Epithelial cell of prostate (primary cell): ENCODE results near the gene CELF5.
"Not testable (repeated sequence)": the region's sequence is repeated elsewhere in the genome, so short reads cannot be mapped to it uniquely, and the experiment has no call there.

ENCODE experiments used
- DNase-seq: peaks from one replicate; pipeline ENCODE4 v3.0.0-alpha.2; 2011; ENCODE audit warnings: low read depth, low spot score
- H3K27ac ChIP-seq: fragments of 450-650 bp; 2 replicates; pipeline ENCODE4 v1.5.1; 2017; ENCODE audit warnings: mild to moderate bottlenecking

CELF5 gene

GRCh38 chr19:3335431-3336350 is 111.2 kb downstream of the CELF5 start:
- H3K27ac ChIP-seq = no peak overlapping the region
- no peak for DNase-seq

GRCh38 chr19:3336351-3336679 is 111.9 kb downstream of the CELF5 start:
- peak overlapping the region; percentile 29 for H3K27ac ChIP-seq
- no peak for DNase-seq

DNA sequence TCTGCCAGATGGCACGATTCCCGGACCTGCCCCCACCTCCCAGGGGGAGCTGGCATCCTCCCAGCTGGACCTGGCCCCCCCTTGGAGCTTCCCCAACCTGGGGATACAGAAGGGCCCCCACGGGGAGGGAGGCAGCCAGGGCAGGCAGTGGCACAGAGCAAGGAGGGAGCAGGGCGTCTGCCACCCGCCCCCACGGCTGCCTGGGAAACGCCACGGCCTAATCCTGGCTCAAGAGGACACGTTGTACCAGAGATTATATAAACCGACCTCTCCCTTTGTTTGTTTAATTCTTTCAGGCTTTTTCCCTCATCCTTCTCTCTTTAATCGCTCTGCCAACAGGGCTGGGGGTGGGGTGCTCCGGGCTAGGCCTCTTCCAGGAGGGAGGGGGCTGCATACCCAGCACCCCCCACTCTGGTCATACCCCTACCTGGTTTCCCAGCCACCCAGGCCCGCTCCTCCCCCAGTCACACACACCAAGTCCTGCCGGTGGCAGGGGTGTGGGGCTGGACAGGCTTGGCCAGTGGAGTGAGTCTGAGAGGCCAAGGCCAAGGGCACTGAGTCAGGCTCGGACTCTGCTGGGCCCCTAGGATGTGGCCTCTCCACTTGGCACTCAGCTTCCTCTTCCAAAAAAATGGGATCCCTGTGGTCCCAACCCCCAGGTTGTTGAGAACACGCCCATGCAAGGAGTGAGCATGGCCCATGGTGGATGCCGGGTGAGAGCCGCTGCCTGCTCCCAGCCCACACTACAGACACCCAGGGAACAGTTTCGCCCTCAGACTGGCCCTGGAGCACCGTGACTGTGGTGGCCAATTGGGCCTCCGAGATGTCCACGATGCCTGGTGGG is 112.4 kb downstream of the CELF5 start:
- H3K27ac ChIP-seq = peak overlapping the region; percentile 29
- no peak for DNase-seq

DNA sequence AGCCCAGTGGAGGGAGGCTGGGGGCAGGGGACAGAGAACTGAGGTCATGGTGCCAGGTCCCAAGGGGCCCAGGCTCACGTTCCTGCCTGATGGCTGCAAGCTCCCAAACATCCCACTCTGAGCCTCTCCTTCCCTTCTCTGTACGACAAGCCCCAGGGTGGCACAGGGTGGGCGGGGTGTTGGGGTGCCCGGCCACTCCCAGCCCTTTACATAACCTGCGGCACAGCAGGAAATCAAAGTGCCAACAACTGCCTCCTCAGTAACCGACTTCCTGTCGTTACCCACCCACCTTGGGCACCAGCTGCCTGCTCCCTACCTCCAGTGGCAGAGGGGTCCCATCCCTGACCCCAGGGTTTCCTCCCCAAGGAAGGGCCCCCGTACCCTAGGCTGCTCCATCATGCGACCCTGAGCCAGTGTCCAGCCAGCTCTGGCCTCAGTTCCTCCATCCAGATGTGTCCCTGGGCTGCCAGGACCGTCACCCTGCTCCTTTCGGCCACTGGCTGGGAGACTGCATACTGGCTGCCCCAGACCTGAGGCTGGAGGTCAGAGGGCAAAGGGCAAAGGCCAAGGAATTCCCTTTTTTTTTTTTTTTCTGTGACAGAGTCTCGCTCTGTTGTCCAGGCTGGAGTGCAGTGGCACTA is 114.2 kb downstream of the CELF5 start:
- no peak for DNase-seq
- H3K27ac ChIP-seq = no peak overlapping the region

- DNase-seq = no peak
Observed at GRCh38 chr19:3340340-3340739, 115.9 kb downstream of the CELF5 start.

GRCh38 chr19:3342246-3342645 is 117.8 kb downstream of the CELF5 start:
- no peak overlapping the region for H3K27ac ChIP-seq
- DNase-seq = no peak

More at GRCh38 chr19:3340340-3340739, 115.9 kb downstream of the CELF5 start:
- H3K27ac ChIP-seq = no peak overlapping the region

GRCh38 chr19:3342962-3343361 is 118.5 kb downstream of the CELF5 start:
- not testable (repeated sequence) for DNase-seq, H3K27ac ChIP-seq

DNA sequence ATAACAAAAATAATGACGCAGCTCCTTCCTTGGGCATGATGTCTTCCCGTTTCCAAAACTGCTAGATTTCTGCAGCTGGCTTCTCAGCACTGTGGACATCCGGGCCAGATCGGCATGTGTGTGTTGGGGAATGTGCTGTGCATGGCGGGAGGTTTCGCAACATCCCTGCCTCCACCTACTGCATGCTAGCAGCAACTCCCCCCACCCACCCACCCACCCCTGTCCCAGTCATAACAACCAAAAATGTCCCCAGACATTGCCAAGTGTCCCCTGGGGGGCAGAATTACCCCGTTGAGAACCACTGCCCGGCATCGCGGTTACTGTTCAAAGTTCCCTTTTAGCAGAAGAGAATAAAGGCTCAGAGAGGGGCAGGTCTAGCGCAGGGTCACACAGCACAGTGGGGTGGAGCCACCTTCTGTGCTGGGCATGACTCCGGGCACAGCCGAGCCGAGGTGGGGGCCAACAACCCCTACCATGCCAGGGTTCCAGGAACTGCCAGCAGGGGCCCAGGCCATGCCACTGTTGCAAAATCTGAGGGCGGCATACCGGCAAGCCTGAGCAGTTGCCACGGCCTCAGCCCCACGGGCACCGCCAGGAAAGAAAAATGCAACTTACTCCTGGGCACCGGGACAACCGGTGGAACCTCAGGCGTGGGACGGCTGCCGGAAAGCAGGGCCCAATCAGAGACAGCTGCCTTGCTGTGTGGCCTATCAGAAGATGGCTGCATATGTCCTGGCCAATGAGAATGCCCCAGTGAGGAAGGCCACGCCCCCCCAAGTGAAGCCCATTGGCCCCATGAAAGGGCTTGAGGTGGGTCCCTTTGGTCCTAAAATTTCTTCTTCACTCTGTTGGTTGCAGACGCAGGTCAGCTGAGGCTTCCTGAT is 119.4 kb downstream of the CELF5 start:
- peak; percentile 44 for DNase-seq
- H3K27ac ChIP-seq = peak overlapping the region; percentile 17

DNA sequence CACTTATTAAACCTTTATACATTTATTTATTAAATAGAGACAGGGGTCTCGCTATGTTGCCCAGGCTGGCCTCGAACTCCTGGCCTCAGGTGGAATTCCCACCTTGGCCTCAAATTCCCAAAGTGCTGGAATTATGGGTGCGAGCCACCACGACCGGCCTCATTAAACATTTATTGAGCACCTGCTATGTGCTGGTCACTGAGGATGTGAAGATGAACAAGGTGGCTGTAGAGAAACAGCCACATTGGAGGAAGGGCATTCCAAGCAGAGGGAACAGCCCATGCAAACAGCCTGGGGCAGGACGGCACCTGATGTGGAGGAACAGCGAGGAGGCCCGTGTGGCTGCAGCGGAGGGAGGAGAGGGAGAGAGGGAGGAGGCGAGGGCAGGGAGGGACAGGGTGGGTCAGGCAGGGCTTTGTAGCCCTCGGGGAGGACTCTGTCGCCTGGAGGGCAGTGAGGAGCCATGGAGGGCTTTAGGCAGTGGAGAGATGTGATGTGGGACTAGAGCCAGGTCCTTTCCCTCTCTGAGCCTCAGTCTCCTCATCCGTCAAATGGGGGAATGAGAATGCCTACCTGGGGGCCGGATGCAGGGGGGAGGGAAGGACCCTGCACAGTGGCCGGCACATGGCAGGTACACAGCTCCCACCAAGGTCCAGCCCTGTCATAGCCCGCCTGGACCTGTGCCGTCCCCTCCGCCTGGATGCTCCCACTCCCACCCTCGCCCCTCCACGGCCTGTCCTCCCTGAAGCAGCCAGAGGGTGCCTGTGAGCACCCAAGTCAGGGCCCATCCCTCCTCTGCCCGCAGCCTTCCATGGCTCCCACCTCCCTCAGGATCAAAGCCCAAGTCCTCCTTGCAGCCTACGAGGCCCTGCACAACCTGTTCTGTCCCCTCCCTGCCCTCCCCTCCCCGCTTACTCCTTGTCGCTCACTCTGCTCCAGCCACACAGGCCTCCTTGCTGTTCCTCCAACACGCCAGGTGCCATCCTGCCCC is 120.4 kb downstream of the CELF5 start:
- no peak for DNase-seq
- H3K27ac ChIP-seq = no peak overlapping the region

DNA sequence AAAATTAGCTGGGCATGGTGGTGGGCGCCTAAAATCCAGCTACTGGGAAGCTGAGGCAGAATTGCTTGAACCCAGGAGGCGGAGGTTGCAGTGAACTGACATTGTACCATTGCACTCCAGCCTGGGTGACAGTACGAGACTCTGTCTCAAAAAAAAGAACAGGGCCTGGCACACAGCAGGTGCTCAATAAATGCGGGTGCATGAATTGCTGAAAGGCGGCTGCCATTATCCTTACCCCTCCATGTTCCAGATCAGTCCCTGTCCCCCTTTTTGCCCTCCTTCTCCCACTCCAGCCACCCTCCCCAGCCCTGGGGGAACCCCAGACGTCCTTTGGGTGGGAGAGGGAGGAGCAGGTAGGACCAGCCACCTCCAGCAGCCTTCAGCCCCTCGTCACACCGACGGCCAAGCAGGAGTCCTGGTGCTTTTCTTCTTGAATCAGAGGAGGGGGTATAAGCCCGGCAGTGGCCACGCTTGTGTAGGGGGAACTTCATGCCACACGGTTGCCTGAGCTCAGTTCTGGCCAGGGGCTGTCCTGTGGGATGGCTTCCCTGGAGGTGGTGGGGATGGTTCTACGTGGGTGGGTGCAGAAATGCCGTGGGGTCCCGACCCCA is 121.5 kb downstream of the CELF5 start:
- no peak overlapping the region for H3K27ac ChIP-seq
- DNase-seq = no peak
